ES-I3 (cell line): ENCODE results near the gene NME3.

Experiments
- H3K36me3 ChIP-seq: 2 replicates; pipeline ENCODE4 v1.6.1; 2013; ENCODE audit warnings: mild to moderate bottlenecking, low read length, control low read depth, moderate library complexity; ENCODE audit not compliant: insufficient read depth
- H3K4me1 ChIP-seq: 2 replicates; pipeline ENCODE4 v1.6.1; 2013; ENCODE audit warnings: mild to moderate bottlenecking, control low read depth, low read length; ENCODE audit not compliant: insufficient read depth
- H3K9ac ChIP-seq: 2 replicates; pipeline ENCODE4 v1.6.1; 2013; ENCODE audit warnings: low read depth, mild to moderate bottlenecking, low read length, moderate library complexity
- H3K9me3 ChIP-seq: 2 replicates; pipeline ENCODE4 v1.6.1; 2013; ENCODE audit warnings: mild to moderate bottlenecking, low read length, moderate library complexity; ENCODE audit not compliant: control insufficient read depth, insufficient read depth

The NME3 gene

GRCh38 chr16:1772362-1772907 is 1.1 kb upstream of the NME3 start, which contains the start of gene EME2:
TSS of gene EME2 (plus strand) at chr16:1772810. CDS start at chr16:1773228, 418 bp downstream.
- no peaks in the 10 kb centered on the region for H3K9me3 ChIP-seq
- H3K9ac ChIP-seq: peak within 1 kb of the TSS; percentile 92
- no peaks in the 10 kb centered on the region; the same call in 1 of the 2 replicates for H3K36me3 ChIP-seq

DNA sequence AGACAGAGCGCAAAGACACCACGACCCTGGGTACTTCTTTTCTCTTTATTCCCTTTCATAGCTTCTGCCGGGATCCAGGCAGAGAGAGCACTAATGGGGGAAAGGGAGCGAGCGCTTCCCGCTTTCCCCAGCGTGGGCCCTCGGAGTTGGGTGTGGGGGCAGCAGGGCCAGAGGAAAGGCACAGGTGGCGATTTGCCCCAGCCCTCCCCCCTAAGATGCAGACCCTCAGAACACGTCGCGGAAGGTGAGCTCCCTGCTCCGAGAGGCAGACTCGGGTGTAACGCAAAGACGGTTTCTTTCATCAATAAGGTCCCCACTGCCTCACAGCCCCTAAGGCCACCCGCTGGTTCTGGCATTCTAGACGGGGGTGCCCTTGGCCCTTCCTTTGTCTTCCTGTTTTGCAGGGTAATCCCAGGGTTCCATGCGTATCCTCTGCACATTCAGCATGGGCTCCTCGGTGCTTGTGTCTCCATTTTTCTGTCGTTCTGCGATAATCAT is 570 bp upstream of the NME3 start:
- Histone ChIP-seq H3K4me1 (no peaks in the 10 kb centered on the region), H3K9ac (peak overlapping the region; percentile 92), H3K9me3 (no peaks in the 10 kb centered on the region), H3K36me3 (no peaks in the 10 kb centered on the region)

More at GRCh38 chr16:1772362-1772907, 1.1 kb upstream of the NME3 start, which contains the start of gene EME2:
- H3K4me1 ChIP-seq: no peaks in the 10 kb centered on the region

DNA sequence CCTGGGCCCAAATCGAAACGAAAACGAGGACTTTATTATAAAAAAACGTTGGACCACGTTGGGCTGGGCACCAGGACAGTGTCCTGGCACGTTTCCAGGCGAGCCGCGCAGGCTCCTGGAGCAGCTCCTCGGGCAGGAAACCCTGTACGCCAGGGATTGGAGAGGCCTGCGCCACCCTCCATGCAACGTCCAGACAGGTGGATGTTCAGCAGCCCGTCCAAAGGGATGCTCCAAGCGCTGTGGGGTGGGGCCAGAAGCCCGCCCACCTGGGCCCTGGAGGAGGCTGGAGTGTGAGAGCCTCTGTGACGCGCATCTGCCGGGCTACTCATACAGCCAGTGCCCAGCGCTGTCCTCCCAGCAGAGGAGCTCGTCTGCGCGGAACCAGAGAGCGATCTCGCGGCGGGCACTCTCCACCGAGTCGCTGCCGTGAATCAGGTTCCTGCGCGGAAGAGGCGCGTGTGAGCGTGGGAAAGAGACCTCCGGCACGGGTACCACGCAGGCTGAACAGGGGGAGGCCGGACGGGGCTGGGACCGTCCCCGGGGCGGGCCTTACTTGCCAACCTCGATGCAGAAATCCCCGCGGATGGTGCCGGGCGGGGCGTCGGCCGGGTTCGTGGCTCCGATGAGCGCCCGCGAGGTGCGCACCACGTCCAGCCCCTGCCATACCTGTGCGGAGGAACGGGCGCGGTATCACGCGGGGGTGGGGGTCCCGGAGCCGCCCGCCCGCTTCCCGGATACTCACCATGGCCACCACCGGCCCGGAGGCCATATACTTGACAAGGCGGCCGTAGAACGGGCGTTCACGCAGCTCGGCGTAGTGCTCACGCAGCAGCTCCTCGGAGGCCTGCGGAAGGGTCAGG is 785 bp downstream of the NME3 start:
- H3K9ac ChIP-seq: peak overlapping the region; percentile 92
- H3K36me3 ChIP-seq: no peaks in the 10 kb centered on the region
- no peaks in the 10 kb centered on the region for H3K4me1 ChIP-seq
- no peaks in the 10 kb centered on the region for H3K9me3 ChIP-seq

- no peaks in the 10 kb centered on the region for H3K4me1 ChIP-seq
- H3K9me3 ChIP-seq: no peaks in the 10 kb centered on the region
- peak overlapping the region; percentile 92; the same call in 1 of the 2 replicates for H3K9ac ChIP-seq
- H3K36me3 ChIP-seq: no peaks in the 10 kb centered on the region
These were observed 1.7 kb downstream of the NME3 start for GRCh38 chr16:1769402-1770300.

- Histone ChIP-seq H3K9me3 (no peaks in the 10 kb centered on the region), H3K36me3 (no peaks in the 10 kb centered on the region), H3K9ac (no peak overlapping the region), H3K4me1 (no peaks in the 10 kb centered on the region)
These were observed 2.5 kb downstream of the NME3 start for GRCh38 chr16:1768767-1769401.

GRCh38 chr16:1768061-1768766 is 3.1 kb downstream of the NME3 start:
- H3K36me3 ChIP-seq: no peaks in the 10 kb centered on the region
- no peaks in the 10 kb centered on the region for H3K9me3 ChIP-seq
- no peak overlapping the region for H3K9ac ChIP-seq
- no peaks in the 10 kb centered on the region for H3K4me1 ChIP-seq

- H3K9ac ChIP-seq: no peak overlapping the region
- no peaks in the 10 kb centered on the region for H3K36me3 ChIP-seq
- no peaks in the 10 kb centered on the region for H3K9me3 ChIP-seq
- no peaks in the 10 kb centered on the region; the same call in 1 of the 2 replicates for H3K4me1 ChIP-seq
These were observed 4.0 kb downstream of the NME3 start for GRCh38 chr16:1767116-1767994.

DNA sequence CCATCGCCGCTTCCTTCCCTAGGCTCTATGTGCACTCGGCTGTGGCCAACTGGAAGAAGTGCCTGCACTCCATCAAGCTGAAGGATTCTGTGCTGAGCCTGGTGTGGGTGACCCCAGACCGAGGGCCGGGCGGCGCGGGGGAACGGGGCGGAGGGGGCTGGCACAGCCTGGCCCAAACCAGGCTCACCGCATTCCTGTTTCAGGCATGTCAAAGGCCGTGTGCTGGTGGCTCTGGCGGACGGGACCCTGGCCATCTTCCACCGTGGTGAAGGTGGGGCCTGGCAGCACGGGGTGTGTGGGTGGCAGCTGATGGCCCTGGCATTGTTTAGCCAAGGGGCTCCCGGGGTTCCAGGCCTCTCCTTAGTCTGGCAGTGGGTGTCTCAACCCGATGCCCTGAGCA is 4.6 kb downstream of the NME3 start:
- H3K4me1 ChIP-seq: no peaks in the 10 kb centered on the region; the same call in 1 of the 2 replicates
- no peaks in the 10 kb centered on the region for H3K9me3 ChIP-seq
- no peak overlapping the region for H3K9ac ChIP-seq
- no peaks in the 10 kb centered on the region for H3K36me3 ChIP-seq

DNA sequence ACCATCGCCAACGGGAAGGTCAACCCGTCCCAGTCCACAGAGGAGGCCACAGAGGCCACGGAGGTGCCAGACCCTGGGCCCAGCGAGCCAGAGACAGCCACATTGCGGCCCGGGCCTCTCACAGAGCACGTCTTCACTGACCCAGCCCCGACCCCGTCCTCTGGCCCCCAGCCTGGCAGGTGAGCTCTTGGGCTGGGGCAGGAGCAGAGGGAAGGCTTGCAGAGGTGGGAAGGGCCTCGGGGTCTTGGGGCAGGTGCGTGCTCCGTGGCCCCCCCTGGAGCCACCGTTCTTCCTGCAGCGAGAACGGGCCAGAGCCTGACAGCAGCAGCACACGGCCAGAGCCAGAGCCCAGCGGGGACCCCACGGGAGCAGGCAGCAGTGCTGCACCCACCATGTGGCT is 5.1 kb downstream of the NME3 start:
- H3K4me1 ChIP-seq: no peaks in the 10 kb centered on the region; the same call in 1 of the 2 replicates
- H3K9me3 ChIP-seq: no peaks in the 10 kb centered on the region
- H3K9ac ChIP-seq: no peak overlapping the region
- no peaks in the 10 kb centered on the region for H3K36me3 ChIP-seq

GRCh38 chr16:1765826-1766225 is 5.5 kb downstream of the NME3 start:
- Histone ChIP-seq H3K9me3 (no peaks in the 10 kb centered on the region), H3K4me1 (no peaks in the 10 kb centered on the region; the same call in 1 of the 2 replicates), H3K9ac (no peak overlapping the region), H3K36me3 (no peaks in the 10 kb centered on the region)

GRCh38 chr16:1764971-1765370 is 6.4 kb downstream of the NME3 start:
- Histone ChIP-seq H3K9ac (no peak overlapping the region), H3K36me3 (no peaks in the 10 kb centered on the region), H3K4me1 (no peaks in the 10 kb centered on the region; the same call in 1 of the 2 replicates), H3K9me3 (no peaks in the 10 kb centered on the region)
